ENCODE data around the gene TCEA2.

TCEA2 gene

DNA sequence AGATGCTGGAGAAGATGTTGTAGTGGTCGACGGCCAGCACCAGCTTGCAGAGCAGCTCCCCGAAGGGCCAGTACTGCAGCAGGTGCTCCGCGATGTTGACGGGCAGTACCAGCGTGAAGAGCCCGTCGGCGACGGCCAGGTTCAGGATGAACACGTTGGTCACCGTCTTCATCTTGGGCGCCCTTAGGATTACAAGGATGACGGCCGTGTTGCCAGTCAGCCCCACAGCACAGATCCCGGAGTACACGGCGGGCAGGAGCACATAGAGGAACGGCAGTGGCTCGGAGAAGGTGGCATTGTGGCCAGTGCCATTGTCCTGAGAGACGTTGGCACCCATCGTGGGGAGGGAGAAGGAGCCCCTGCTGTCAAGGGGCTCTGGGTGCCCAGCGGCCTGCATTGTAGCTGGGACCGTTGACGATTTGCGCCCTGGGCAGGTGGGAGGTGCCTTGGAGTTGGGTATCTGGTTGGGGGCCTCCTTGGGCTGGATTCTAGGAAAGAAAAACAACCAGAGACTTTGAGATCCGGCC lies 43.5 kb downstream of the TCEA2 start:
- H3K4me3 ChIP-seq (replicated peaks in 1 of 2; ENCODE audit: low read depth in 2 of 2, low read length in 2 of 2): no peak overlapping the region
- DNase-seq (ENCODE audit: low read depth in 2 of 2): no peak
- TF ChIP-seq, protein P1, sequence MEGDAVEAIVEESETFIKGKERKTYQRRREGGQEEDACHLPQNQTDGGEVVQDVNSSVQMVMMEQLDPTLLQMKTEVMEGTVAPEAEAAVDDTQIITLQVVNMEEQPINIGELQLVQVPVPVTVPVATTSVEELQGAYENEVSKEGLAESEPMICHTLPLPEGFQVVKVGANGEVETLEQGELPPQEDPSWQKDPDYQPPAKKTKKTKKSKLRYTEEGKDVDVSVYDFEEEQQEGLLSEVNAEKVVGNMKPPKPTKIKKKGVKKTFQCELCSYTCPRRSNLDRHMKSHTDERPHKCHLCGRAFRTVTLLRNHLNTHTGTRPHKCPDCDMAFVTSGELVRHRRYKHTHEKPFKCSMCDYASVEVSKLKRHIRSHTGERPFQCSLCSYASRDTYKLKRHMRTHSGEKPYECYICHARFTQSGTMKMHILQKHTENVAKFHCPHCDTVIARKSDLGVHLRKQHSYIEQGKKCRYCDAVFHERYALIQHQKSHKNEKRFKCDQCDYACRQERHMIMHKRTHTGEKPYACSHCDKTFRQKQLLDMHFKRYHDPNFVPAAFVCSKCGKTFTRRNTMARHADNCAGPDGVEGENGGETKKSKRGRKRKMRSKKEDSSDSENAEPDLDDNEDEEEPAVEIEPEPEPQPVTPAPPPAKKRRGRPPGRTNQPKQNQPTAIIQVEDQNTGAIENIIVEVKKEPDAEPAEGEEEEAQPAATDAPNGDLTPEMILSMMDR (IDR thresholded peaks at IDR 0.05; ENCODE audit: low read depth, low read length): no peak

DNA sequence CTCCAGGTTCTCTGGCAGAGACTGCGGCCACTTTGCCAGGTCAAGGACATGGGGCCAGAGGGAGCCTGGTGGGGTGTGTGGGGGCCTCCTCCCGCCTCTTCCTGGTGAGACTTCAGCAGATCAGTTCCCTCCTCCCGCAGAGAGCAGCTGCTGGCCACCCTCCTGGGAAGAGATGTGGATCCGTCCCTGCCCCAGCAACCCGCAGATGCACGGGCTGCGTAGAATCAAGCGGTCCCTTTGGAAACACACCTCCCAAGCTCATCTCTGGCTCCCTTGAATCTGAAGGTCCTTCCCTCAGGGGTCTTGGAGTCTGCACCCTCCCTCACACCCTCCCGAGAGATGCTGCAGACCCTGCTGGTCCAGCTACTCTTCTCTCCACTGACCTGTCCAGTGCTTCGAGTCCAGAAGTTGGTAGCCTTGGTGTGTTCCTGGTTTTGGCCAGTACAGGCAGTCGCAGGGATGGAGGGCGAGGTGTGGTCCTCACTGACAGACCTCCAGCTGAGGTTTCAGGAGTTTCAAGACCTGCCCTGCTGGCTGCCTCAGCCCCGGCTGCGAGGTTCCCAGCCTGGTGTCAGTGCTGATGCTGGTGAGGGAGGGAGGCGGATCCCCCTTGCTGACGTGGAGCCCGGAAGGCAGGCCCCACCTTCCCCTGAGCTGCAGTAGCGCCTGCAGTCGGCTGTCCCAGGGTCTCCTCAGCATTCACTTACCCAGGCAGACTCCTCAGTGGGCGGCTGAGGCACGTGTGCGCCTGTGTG lies 44.2 kb downstream of the TCEA2 start, which contains the start of gene NPBWR2:
Gene NPBWR2, minus strand, starts transcription at position 585 of the 755 bp plus-strand sequence. CDS start 734 bp downstream, outside the sequence.
- no peak within 1 kb of the TSS for H3K4me3 ChIP-seq (replicated peaks in 1 of 2; ENCODE audit: low read depth in 2 of 2, low read length in 2 of 2)
- TF ChIP-seq, protein P1 (IDR thresholded peaks at IDR 0.05; ENCODE audit: low read depth, low read length): no peak
- no peak for DNase-seq (ENCODE audit: low read depth in 2 of 2)

DNA sequence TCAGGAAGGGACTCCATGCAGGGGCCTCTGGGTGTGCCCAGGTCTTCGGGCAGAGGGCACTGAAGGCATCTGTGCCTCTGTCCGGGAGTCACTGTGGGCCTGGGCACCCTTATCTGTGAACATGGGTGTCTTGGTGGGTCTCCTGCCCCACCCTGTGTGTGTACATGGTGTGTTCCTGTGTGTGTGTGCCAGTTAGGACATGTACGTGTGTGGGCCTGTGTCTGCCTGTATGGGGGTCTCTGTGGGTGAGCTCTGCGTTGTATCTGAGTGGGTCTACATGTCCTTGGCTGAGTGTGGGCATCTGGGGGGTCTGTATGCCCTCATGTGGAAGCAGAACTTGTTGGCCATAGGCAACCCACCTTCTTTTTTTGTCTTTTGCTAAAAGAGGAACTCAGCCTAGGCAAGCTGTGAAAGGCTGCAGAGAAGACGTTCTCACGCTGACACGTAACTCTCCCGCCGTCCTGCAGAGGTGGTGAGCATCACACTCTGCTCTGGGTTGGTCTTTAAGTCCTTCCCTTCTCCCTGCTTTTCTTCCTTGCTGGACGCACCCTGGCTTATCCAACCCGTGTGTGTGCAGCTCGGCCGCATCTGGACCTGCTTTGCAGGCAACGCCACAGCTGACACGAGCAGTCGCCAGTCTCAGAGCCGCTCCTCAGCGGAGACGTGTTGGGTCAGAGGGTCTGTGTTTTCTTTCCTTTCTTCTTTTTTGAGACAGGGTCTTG lies 44.9 kb downstream of the TCEA2 start:
- H3K4me3 ChIP-seq (replicated peaks in 1 of 2; ENCODE audit: low read depth in 2 of 2, low read length in 2 of 2): no peak overlapping the region
- TF ChIP-seq, protein P1 (IDR thresholded peaks at IDR 0.05; ENCODE audit: low read depth, low read length): no peak
- DNase-seq (ENCODE audit: low read depth in 2 of 2): no peak

DNA sequence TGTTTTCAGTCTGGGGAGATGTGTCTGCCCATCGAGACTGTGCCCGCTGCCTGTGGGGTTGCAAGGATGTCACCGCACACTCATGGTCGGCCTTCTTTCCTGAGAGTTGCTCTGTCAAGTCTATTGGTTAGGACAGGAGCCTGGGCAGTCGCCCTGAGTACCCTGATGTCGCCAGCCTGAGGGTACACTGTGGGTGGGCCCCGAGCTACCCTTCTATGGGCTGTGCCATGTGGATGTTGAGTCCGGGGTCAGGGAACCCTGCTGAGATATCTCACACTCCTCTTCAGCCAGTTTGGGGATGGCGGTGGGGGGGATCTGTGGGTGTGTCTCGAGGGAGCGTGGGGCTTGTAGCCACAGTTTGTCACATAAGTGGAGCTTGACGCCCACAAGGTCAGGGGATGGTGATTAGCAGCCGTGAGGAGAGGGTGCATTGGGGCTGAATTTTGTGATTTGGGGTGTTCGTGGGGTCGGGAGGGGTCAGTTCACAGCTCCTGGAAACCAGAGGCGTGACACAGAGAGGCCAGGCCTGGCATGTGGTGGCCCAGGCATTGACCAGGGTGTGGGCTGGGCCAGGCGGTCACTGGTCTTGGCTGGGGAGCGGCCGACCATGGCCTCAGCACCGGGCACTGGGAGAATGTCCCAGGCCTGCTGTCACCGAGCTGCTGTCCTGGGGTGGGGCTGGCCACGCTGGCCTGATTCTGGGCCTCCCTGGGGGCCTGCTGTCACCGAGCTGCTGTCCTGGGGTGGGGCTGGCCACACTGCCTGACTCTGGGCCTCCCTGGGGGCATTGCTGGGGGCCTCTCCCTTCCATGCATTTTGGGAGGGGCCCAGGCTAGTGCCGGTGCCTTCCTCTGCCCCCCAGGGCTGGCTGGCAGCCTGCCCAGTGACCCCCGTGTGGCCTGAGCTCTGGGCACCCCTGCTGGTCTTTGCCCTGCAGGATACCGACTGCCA lies 46.0 kb downstream of the TCEA2 start:
- DNase-seq (ENCODE audit: low read depth in 2 of 2): no peak
- no peak overlapping the region for H3K4me3 ChIP-seq (replicated peaks in 1 of 2; ENCODE audit: low read depth in 2 of 2, low read length in 2 of 2)
- TF ChIP-seq, protein P1 (IDR thresholded peaks at IDR 0.05; ENCODE audit: low read depth, low read length): no peak

DNA sequence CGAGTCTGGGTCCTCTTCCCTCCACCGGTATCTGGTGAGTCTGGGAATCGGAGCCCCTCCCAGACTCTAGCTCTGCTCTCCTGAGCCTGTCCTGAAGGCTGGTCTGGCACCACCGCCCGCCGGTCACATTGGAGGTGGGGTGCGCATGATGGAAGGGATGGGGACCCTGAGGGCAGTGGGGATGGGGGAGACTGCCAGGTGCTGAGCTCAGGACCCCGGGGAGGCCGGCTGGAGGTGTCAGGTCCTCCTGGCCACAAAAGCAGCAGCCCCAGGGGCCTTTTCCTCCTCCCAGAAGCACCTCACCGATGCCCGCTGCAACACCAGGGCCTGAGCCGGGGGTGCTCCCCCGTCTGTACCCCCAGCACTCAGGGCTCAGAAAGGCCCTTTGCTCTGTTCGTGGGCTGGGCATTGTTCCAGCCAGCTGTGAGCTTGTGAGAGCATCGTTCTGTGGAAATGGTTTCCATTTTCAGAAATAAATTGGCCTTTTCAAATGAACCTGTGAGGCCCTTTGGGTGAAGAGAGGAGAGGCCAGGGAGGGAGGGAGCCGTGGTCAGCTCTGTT lies 46.9 kb downstream of the TCEA2 start:
- no peak for DNase-seq (ENCODE audit: low read depth in 2 of 2)
- H3K4me3 ChIP-seq (replicated peaks in 1 of 2; ENCODE audit: low read depth in 2 of 2, low read length in 2 of 2): no peak overlapping the region
- TF ChIP-seq, protein P1 (IDR thresholded peaks at IDR 0.05; ENCODE audit: low read depth, low read length): no peak

Data from cardiac fibroblast (primary cell).